Skeletal muscle satellite cell (primary cell): ENCODE data around the gene CRADD. TPM values are rescaled to one million over a fixed set of nuclear protein-coding genes. Genes with fewer than 3 reads are reported as not detected.
"Not testable (repeated sequence)": the region's sequence is repeated elsewhere in the genome, so short reads cannot be mapped to it uniquely, and the experiment has no call there.

Source experiments
- H3K27me3 ChIP-seq: 2 replicates; pipeline ENCODE4 v1.7.0; 2013; ENCODE audit warnings: low read length; ENCODE audit not compliant: control insufficient read depth, insufficient read depth
- H3K36me3 ChIP-seq: 2 replicates; pipeline ENCODE4 v1.7.0; 2013; ENCODE audit warnings: mild to moderate bottlenecking, control low read depth, low read length; ENCODE audit not compliant: insufficient read depth
- H3K4me1 ChIP-seq: 2 replicates; pipeline ENCODE4 v1.7.0; 2013; ENCODE audit warnings: low read length; ENCODE audit not compliant: control insufficient read depth, insufficient read depth
- H3K4me2 ChIP-seq: 2 replicates; pipeline ENCODE4 v1.7.0; 2013; ENCODE audit warnings: mild to moderate bottlenecking, low read length
- H3K4me3 ChIP-seq: 2 replicates; pipeline ENCODE4 v1.7.0; 2013; ENCODE audit warnings: low read length
- H3K9ac ChIP-seq: 2 replicates; pipeline ENCODE4 v1.7.0; 2013; ENCODE audit warnings: mild to moderate bottlenecking, low read depth, low read length, moderate library complexity
- H3K9me3 ChIP-seq: replicated peaks from 2 replicates; pipeline ENCODE4 v1.7.0; 2013; ENCODE audit warnings: mild to moderate bottlenecking, control low read depth, low read length
- total RNA-seq: library from RNA; depleted of rRNA; stranded (reverse); fragments of >200 nt; gene quantifications from 2 replicates; pipeline ENCODE4 v1.2.3, GENCODE V29; 2012; rRNA removed

CRADD gene
- total RNA-seq, result 10.4 and 19.7 TPM in 2 replicates

GRCh38 chr12:93677195-93678064 is at the start of gene CRADD:
TSS of gene CRADD (plus strand) at chr12:93677375.
- peak within 1 kb of the TSS; percentile 86 for H3K4me3 ChIP-seq
- H3K4me1 ChIP-seq, result peaks cover 14% of the 10 kb centered on the region
- no peaks in the 10 kb centered on the region for H3K36me3 ChIP-seq
- peak within 1 kb of the TSS; percentile 94 for H3K9ac ChIP-seq
- no peaks in the 10 kb centered on the region for H3K9me3 ChIP-seq
- H3K4me2 ChIP-seq, result peak within 1 kb of the TSS; percentile 93
- no peaks in the 10 kb centered on the region for H3K27me3 ChIP-seq

GRCh38 chr12:93632383-93632782 is 44.8 kb upstream of the CRADD start:
- Histone ChIP-seq H3K9me3 (no peaks in the 10 kb centered on the region), H3K27me3 (no peaks in the 10 kb centered on the region), H3K4me2 (no peak overlapping the region), H3K9ac (no peak overlapping the region), H3K4me3 (no peak overlapping the region), H3K4me1 (peaks cover 4% of the 10 kb centered on the region), H3K36me3 (no peaks in the 10 kb centered on the region)

GRCh38 chr12:93634416-93634815 is 42.8 kb upstream of the CRADD start:
- H3K36me3 ChIP-seq, result no peaks in the 10 kb centered on the region
- no peak overlapping the region for H3K4me2 ChIP-seq
- no peak overlapping the region for H3K4me3 ChIP-seq
- H3K9me3 ChIP-seq, result no peaks in the 10 kb centered on the region
- H3K9ac ChIP-seq, result no peak overlapping the region
- no peaks in the 10 kb centered on the region for H3K27me3 ChIP-seq
- H3K4me1 ChIP-seq, result peaks cover 4% of the 10 kb centered on the region

GRCh38 chr12:93636708-93637107 is 40.5 kb upstream of the CRADD start:
- no peaks in the 10 kb centered on the region for H3K9me3 ChIP-seq
- no peak overlapping the region for H3K4me2 ChIP-seq
- H3K4me3 ChIP-seq, result no peak overlapping the region
- no peak overlapping the region for H3K9ac ChIP-seq
- no peaks in the 10 kb centered on the region for H3K27me3 ChIP-seq
- H3K4me1 ChIP-seq, result peaks cover 4% of the 10 kb centered on the region
- no peaks in the 10 kb centered on the region for H3K36me3 ChIP-seq

GRCh38 chr12:93638095-93638494 is 39.1 kb upstream of the CRADD start:
- H3K4me2 ChIP-seq, result no peak overlapping the region
- no peaks in the 10 kb centered on the region for H3K36me3 ChIP-seq

GRCh38 chr12:93638954-93639353 is 38.2 kb upstream of the CRADD start:
- Histone ChIP-seq H3K4me3 (no peak overlapping the region), H3K4me2 (no peak overlapping the region), H3K9me3 (no peaks in the 10 kb centered on the region), H3K36me3 (no peaks in the 10 kb centered on the region), H3K4me1 (peaks cover 3% of the 10 kb centered on the region), H3K9ac (no peak overlapping the region), H3K27me3 (no peaks in the 10 kb centered on the region)

More at GRCh38 chr12:93638095-93638494, 39.1 kb upstream of the CRADD start:
- no peaks in the 10 kb centered on the region for H3K27me3 ChIP-seq
- peaks cover 4% of the 10 kb centered on the region for H3K4me1 ChIP-seq
- no peaks in the 10 kb centered on the region for H3K9me3 ChIP-seq
- no peak overlapping the region for H3K9ac ChIP-seq
- H3K4me3 ChIP-seq, result no peak overlapping the region

GRCh38 chr12:93639406-93639805 is 37.8 kb upstream of the CRADD start:
- Histone ChIP-seq H3K4me2 (no peak overlapping the region), H3K9me3 (no peaks in the 10 kb centered on the region), H3K9ac (no peak overlapping the region), H3K36me3 (no peaks in the 10 kb centered on the region), H3K27me3 (no peaks in the 10 kb centered on the region), H3K4me1 (no peaks in the 10 kb centered on the region), H3K4me3 (no peak overlapping the region)

- H3K9ac ChIP-seq, result not testable (repeated sequence)
Measured at GRCh38 chr12:93641380-93641779, 35.8 kb upstream of the CRADD start.

GRCh38 chr12:93642751-93643150 is 34.4 kb upstream of the CRADD start:
- H3K27me3 ChIP-seq, result no peaks in the 10 kb centered on the region
- no peaks in the 10 kb centered on the region for H3K9me3 ChIP-seq
- H3K9ac ChIP-seq, result no peak overlapping the region
- H3K4me2 ChIP-seq, result no peak overlapping the region
- H3K36me3 ChIP-seq, result no peaks in the 10 kb centered on the region
- no peak overlapping the region for H3K4me3 ChIP-seq
- H3K4me1 ChIP-seq, result no peaks in the 10 kb centered on the region

More at GRCh38 chr12:93641380-93641779, 35.8 kb upstream of the CRADD start:
- H3K27me3 ChIP-seq, H3K9me3 ChIP-seq, H3K4me3 ChIP-seq, H3K4me1 ChIP-seq, H3K4me2 ChIP-seq, H3K36me3 ChIP-seq: not testable (repeated sequence)

- no peak overlapping the region for H3K4me3 ChIP-seq
- H3K27me3 ChIP-seq, result no peaks in the 10 kb centered on the region
- no peak overlapping the region for H3K4me2 ChIP-seq
- no peaks in the 10 kb centered on the region for H3K36me3 ChIP-seq
- no peaks in the 10 kb centered on the region for H3K4me1 ChIP-seq
- no peaks in the 10 kb centered on the region for H3K9me3 ChIP-seq
- no peak overlapping the region for H3K9ac ChIP-seq
Measured at GRCh38 chr12:93645702-93646101, 31.5 kb upstream of the CRADD start.

GRCh38 chr12:93650626-93651025 is 26.5 kb upstream of the CRADD start:
- Histone ChIP-seq H3K36me3 (no peaks in the 10 kb centered on the region), H3K9ac (no peak overlapping the region), H3K4me1 (no peaks in the 10 kb centered on the region), H3K27me3 (no peaks in the 10 kb centered on the region), H3K4me2 (no peak overlapping the region), H3K4me3 (no peak overlapping the region), H3K9me3 (no peaks in the 10 kb centered on the region)

GRCh38 chr12:93653079-93653478 is 24.1 kb upstream of the CRADD start:
- no peaks in the 10 kb centered on the region for H3K9me3 ChIP-seq
- H3K9ac ChIP-seq, result no peak overlapping the region
- H3K4me1 ChIP-seq, result no peaks in the 10 kb centered on the region
- H3K27me3 ChIP-seq, result peaks cover 6% of the 10 kb centered on the region
- no peaks in the 10 kb centered on the region for H3K36me3 ChIP-seq
- H3K4me2 ChIP-seq, result no peak overlapping the region
- H3K4me3 ChIP-seq, result no peak overlapping the region
